Fibroblast of villous mesenchyme (primary cell): ENCODE measurements around the gene SLC38A5. TPM values are rescaled to one million over a fixed set of nuclear protein-coding genes. Genes with fewer than 3 reads are reported as not detected.

Source experiments
- DNase-seq: peaks from one replicate; pipeline ENCODE4 v3.0.0-alpha.2; 2010; ENCODE audit warnings: low read depth
- H3K4me3 ChIP-seq: 2 replicates; pipeline ENCODE4 v1.5.1; 2011; ENCODE audit warnings: low read depth, mild to moderate bottlenecking, low read length
- total RNA-seq: library from RNA; depleted of rRNA; stranded (reverse); fragments of >200 nt; gene quantifications from 2 replicates; pipeline ENCODE4 v1.2.3, GENCODE V29; 2012
- TF ChIP-seq, protein P1 (sequence below): IDR thresholded peaks from 2 replicates; pipeline ENCODE4 v1.5.1; 2012; ENCODE audit warnings: low read depth, mild to moderate bottlenecking, low read length; ENCODE audit not compliant: insufficient read depth

SLC38A5 gene
- total RNA-seq, 1 donor: 12.5 TPM

DNA sequence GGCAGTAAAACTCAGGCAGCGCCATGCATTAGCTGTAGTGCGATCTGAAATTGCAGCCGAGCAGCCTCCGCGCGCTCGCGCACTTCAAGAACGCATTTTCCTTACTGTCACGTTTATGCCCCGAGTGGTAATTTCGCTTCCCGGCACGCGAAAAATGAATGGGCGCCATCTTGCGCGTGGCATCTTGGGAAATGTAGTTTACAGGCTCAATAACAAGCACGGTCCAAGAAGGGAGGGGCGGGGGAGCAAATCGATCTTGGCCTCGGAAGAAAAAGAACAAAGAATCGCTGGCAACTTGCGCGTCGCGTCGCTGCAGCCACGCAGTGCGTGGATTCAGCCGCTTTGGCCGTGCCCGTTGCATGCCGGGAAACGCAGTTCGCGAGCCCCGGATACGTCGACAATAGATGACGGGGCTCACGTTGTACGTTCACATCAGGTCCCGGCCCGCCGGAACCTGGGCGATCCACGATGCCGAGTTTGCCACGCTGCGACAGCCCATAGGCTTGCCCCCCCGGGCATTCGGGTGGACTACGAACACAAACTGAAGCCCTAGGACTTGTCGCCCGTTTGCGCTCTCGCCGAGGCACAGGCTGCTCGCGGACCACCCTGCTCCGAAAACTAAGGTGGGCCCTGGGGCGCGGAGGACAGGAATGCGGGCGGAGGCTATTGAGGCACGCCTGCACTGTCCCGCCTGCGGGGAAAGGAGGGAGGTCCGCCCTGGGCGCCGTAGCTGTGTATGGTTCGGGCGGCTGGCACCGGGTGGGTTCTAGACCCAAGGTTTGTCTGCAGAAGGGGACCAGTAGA, 5.9 kb upstream of the SLC38A5 start, which contains the start of gene FTSJ1:
FTSJ1 (plus strand) TSS at position 426 of the 804 bp plus-strand sequence. CDS start 1,849 bp downstream, outside the sequence.
- TF ChIP-seq, protein P1, sequence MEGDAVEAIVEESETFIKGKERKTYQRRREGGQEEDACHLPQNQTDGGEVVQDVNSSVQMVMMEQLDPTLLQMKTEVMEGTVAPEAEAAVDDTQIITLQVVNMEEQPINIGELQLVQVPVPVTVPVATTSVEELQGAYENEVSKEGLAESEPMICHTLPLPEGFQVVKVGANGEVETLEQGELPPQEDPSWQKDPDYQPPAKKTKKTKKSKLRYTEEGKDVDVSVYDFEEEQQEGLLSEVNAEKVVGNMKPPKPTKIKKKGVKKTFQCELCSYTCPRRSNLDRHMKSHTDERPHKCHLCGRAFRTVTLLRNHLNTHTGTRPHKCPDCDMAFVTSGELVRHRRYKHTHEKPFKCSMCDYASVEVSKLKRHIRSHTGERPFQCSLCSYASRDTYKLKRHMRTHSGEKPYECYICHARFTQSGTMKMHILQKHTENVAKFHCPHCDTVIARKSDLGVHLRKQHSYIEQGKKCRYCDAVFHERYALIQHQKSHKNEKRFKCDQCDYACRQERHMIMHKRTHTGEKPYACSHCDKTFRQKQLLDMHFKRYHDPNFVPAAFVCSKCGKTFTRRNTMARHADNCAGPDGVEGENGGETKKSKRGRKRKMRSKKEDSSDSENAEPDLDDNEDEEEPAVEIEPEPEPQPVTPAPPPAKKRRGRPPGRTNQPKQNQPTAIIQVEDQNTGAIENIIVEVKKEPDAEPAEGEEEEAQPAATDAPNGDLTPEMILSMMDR: no peak
- peak; percentile 93 for DNase-seq
- H3K4me3 ChIP-seq: peak within 1 kb of the TSS; percentile 81

GRCh38 chrX:48475296-48475695, 5.2 kb upstream of the SLC38A5 start:
- peak overlapping the region; percentile 81 for H3K4me3 ChIP-seq
- TF ChIP-seq, protein P1: no peak
- no peak for DNase-seq

- no peak for DNase-seq
- TF ChIP-seq, protein P1: no peak
- H3K4me3 ChIP-seq: no peak overlapping the region
Observed at GRCh38 chrX:48474581-48474980, 4.5 kb upstream of the SLC38A5 start.

DNA sequence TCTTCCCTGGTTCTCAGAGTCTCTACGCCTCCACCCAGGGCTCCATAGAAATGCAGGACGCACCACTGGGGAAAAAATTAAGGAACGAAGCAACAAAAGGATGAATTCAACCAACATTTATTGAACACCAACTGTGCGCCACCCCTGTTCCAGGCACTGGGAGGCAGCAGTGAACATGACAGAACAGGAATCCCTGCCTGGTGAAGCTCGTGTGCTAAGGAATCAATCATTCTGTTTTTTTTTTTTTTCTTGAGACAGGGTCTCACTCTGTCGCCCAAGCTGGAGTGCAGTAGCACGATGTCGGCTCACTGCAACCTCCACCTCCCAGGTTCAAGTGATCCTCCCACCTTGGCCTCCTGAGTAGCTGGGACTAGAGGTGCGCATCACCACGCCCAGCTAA, 4.1 kb upstream of the SLC38A5 start:
- DNase-seq: no peak
- TF ChIP-seq, protein P1: peak; percentile 36
- H3K4me3 ChIP-seq: no peak overlapping the region

DNA sequence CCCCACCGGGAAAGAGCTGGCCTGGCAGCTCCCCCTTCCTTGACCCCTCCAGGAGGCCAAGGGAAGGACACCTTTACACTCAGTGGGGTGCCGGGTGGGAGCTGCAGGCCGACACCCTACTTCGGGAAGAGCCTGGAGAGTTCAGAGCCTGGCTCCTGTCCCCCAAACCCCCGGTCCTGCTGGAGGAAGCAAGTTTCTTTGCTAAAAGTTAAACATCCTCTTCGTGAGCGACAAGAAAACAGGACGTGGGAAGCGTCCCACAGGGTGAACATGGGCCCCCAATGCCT, 3.6 kb upstream of the SLC38A5 start:
- TF ChIP-seq, protein P1: no peak
- no peak for DNase-seq
- H3K4me3 ChIP-seq: no peak overlapping the region

- H3K4me3 ChIP-seq: no peak overlapping the region
- no peak for DNase-seq
- TF ChIP-seq, protein P1: no peak
Observed at GRCh38 chrX:48472851-48473703, 3.0 kb upstream of the SLC38A5 start.
